Fibroblast of lung (primary cell): ENCODE results near the gene SLC16A14. TPM values are rescaled to one million over a fixed set of nuclear protein-coding genes. Genes with fewer than 3 reads are reported as not detected.

ENCODE experiments used
- DNase-seq, 2 donors: peaks; one replicate each; pipeline versions ENCODE4 v3.0.0 to v3.0.0-alpha.2; 2010; ENCODE audit warnings: low read depth in 2 of 2
- H2AFZ ChIP-seq: 2 replicates; pipeline ENCODE4 v1.5.1; 2012; ENCODE audit warnings: low read length, control low read depth, inconsistent platforms
- H3K27ac ChIP-seq: 2 replicates; pipeline ENCODE4 v1.5.1; 2011; ENCODE audit warnings: low read length, control low read depth; ENCODE audit not compliant: insufficient read depth
- H3K27me3 ChIP-seq: 2 replicates; pipeline ENCODE4 v1.5.1; 2011; ENCODE audit warnings: mild to moderate bottlenecking, low read length; ENCODE audit not compliant: control insufficient read depth, insufficient read depth
- H3K36me3 ChIP-seq: 2 replicates; pipeline ENCODE4 v1.5.1; 2011; ENCODE audit warnings: low read length; ENCODE audit not compliant: control insufficient read depth, insufficient read depth
- H3K4me1 ChIP-seq: 2 replicates; pipeline ENCODE4 v1.5.1; 2011; ENCODE audit warnings: low read length; ENCODE audit not compliant: control insufficient read depth, insufficient read depth; ENCODE audit errors: extremely low read depth
- H3K4me2 ChIP-seq: 2 replicates; pipeline ENCODE4 v1.5.1; 2011; ENCODE audit warnings: low read length, control low read depth; ENCODE audit not compliant: insufficient read depth; ENCODE audit errors: extremely low read depth
- H3K4me3 ChIP-seq, 4 experiments: fragments of 200-600 bp in 1 of 4; sonication (generic) in 1 of 4; replicated peaks in 1 of 4; 2 replicates each; pipeline ENCODE4 v1.5.1; 2011 to 2016; ENCODE audit warnings: low read length in 4 of 4, low read depth in 3 of 4, mild to moderate bottlenecking in 3 of 4, control low read depth in 2 of 4, inconsistent platforms in 1 of 4, mixed read lengths in 1 of 4; ENCODE audit not compliant: insufficient read depth in 1 of 4; ENCODE audit errors: control extremely low read depth in 1 of 4
- H3K79me2 ChIP-seq: 2 replicates; pipeline ENCODE4 v1.5.1; 2012; ENCODE audit warnings: mild to moderate bottlenecking, low read length, inconsistent platforms; ENCODE audit not compliant: control insufficient read depth, insufficient read depth
- H3K9ac ChIP-seq: 2 replicates; pipeline ENCODE4 v1.5.1; 2011; ENCODE audit warnings: mild to moderate bottlenecking, low read length, control low read depth; ENCODE audit not compliant: insufficient read depth
- H3K9me3 ChIP-seq: 2 replicates; pipeline ENCODE4 v1.5.1; 2012; ENCODE audit warnings: low read depth, low read length; ENCODE audit not compliant: control insufficient read depth, insufficient read depth
- H4K20me1 ChIP-seq: 2 replicates; pipeline ENCODE4 v1.5.1; 2011; ENCODE audit warnings: low read length; ENCODE audit not compliant: control insufficient read depth, insufficient read depth; ENCODE audit errors: extremely low read depth
- CTCF ChIP-seq, 2 donors: IDR thresholded peaks in 1 of 2; conservative IDR thresholded peaks in 1 of 2; 1 replicate in 1 of 2; 2 replicates in 1 of 2; pipeline ENCODE4 v1.5.1; 2011 to 2012; ENCODE audit warnings: low read length in 2 of 2, control low read depth in 1 of 2, inconsistent platforms in 1 of 2, low read depth in 1 of 2, mild to moderate bottlenecking in 1 of 2
- EZH2 ChIP-seq: IDR thresholded peaks from 2 replicates; pipeline ENCODE4 v1.5.1; 2012; ENCODE audit warnings: low read length, control low read depth, mild to moderate bottlenecking; ENCODE audit errors: missing control alignments
- polyA plus RNA-seq, 2 donors: library from polyadenylated mRNA; depleted of rRNA in 1 of 2; stranded (reverse) in 1 of 2; unstranded in 1 of 2; fragments of >200 nt; gene quantifications; 2 replicates each; pipeline ENCODE4 v1.2.1, GENCODE V29; 2011 to 2012; ENCODE audit warnings: missing spikeins in 1 of 2
- total RNA-seq: library from RNA; depleted of rRNA; stranded (reverse); fragments of >200 nt; gene quantifications from 2 replicates; pipeline ENCODE4 v1.2.1, GENCODE V29; 2014

The SLC16A14 gene
- total and polyA plus RNA-seq, 2 donors (not counting 1 experiment from before 2014, with no cell fraction given) = 1.8 to 5.6 TPM

GRCh38 chr2:230011617-230012016 lies 57.1 kb downstream of the SLC16A14 start:
- Histone ChIP-seq H3K36me3 (no peaks in the 10 kb centered on the region), H2AFZ (no peak overlapping the region), H3K27me3 (no peaks in the 10 kb centered on the region), H3K9me3 (no peaks in the 10 kb centered on the region), H3K27ac (no peak overlapping the region), H3K79me2 (no peaks in the 10 kb centered on the region), H3K4me3 (no peak overlapping the region), H3K4me2 (no peak overlapping the region), H3K4me1 (no peaks in the 10 kb centered on the region), H4K20me1 (no peaks in the 10 kb centered on the region), H3K9ac (no peak overlapping the region)
- TF ChIP-seq CTCF (conservative IDR thresholded peaks at IDR 0.05 in 1 of 2, IDR thresholded peaks at IDR 0.05 in 1 of 2; ENCODE audit: low read depth in 1 of 2, low read length in 2 of 2) (no peak), EZH2 (no peak)
- DNase-seq = peak; percentile 57 to 59

- no peak for DNase-seq
- no peak for TF ChIP-seq CTCF (conservative IDR thresholded peaks at IDR 0.05 in 1 of 2, IDR thresholded peaks at IDR 0.05 in 1 of 2; ENCODE audit: low read depth in 1 of 2, low read length in 2 of 2)
- H3K9ac ChIP-seq = no peak overlapping the region
- no peaks in the 10 kb centered on the region for H3K4me1 ChIP-seq
- no peak overlapping the region for H2AFZ ChIP-seq
- H4K20me1 ChIP-seq = no peaks in the 10 kb centered on the region
- H3K79me2 ChIP-seq = no peaks in the 10 kb centered on the region
- H3K27ac ChIP-seq = no peak overlapping the region
- H3K4me2 ChIP-seq = no peak overlapping the region
- no peaks in the 10 kb centered on the region for H3K27me3 ChIP-seq
- H3K9me3 ChIP-seq = no peaks in the 10 kb centered on the region
- no peak overlapping the region for H3K4me3 ChIP-seq
- H3K36me3 ChIP-seq = no peaks in the 10 kb centered on the region
These were observed 58.2 kb downstream of the SLC16A14 start for GRCh38 chr2:230010501-230010900.

- no peak for TF ChIP-seq EZH2
- no peak for TF ChIP-seq CTCF (conservative IDR thresholded peaks at IDR 0.05 in 1 of 2, IDR thresholded peaks at IDR 0.05 in 1 of 2; ENCODE audit: low read depth in 1 of 2, low read length in 2 of 2)
- H3K9me3 ChIP-seq = no peaks in the 10 kb centered on the region
- H3K27ac ChIP-seq = no peak overlapping the region
- H3K27me3 ChIP-seq = no peaks in the 10 kb centered on the region
- H3K79me2 ChIP-seq = no peaks in the 10 kb centered on the region
- no peak for DNase-seq
- no peaks in the 10 kb centered on the region for H3K4me1 ChIP-seq
- peak overlapping the region in 1 of 4 experiments; percentile 32 for H3K4me3 ChIP-seq
- peak overlapping the region; percentile 54 for H3K4me2 ChIP-seq
- no peaks in the 10 kb centered on the region for H3K36me3 ChIP-seq
- H4K20me1 ChIP-seq = no peaks in the 10 kb centered on the region
- no peak overlapping the region for H2AFZ ChIP-seq
- no peak overlapping the region for H3K9ac ChIP-seq
These were observed 60.0 kb downstream of the SLC16A14 start for GRCh38 chr2:230008708-230009066.
